ENCODE data around the gene NUDT16L1.

The NUDT16L1 gene

GRCh38 chr16:4684763-4685162, 8.6 kb upstream of the NUDT16L1 start:
- Histone ChIP-seq H3K27me3 (ENCODE audit: control insufficient read depth, insufficient read depth, low read length) (no peaks in the 10 kb centered on the region), H3K36me3 (ENCODE audit: control insufficient read depth, insufficient read depth, low read length) (no peaks in the 10 kb centered on the region), H3K4me3 (ENCODE audit: low read depth, low read length) (no peak overlapping the region), H3K9ac (no peak overlapping the region), H3K27ac (no peak overlapping the region), H2AFZ (no peak overlapping the region), H3K4me2 (ENCODE audit: low read length) (no peak overlapping the region), H3K79me2 (peaks cover 4% of the 10 kb centered on the region), H3K9me3 (ENCODE audit: control insufficient read depth, low read length) (no peaks in the 10 kb centered on the region), H3K4me1 (peaks cover 14% of the 10 kb centered on the region)
- TF ChIP-seq CTCF (IDR thresholded peaks at IDR 0.05), result no peak

- Histone ChIP-seq H3K36me3 (ENCODE audit: control insufficient read depth, insufficient read depth, low read length) (no peaks in the 10 kb centered on the region), H3K79me2 (peaks cover 4% of the 10 kb centered on the region), H3K27me3 (ENCODE audit: control insufficient read depth, insufficient read depth, low read length) (no peaks in the 10 kb centered on the region), H3K4me1 (peaks cover 14% of the 10 kb centered on the region), H3K9ac (no peak overlapping the region), H3K4me3 (ENCODE audit: low read depth, low read length) (no peak overlapping the region), H3K4me2 (ENCODE audit: low read length) (no peak overlapping the region), H3K9me3 (ENCODE audit: control insufficient read depth, low read length) (no peaks in the 10 kb centered on the region), H2AFZ (no peak overlapping the region), H3K27ac (no peak overlapping the region)
- TF ChIP-seq CTCF (IDR thresholded peaks at IDR 0.05), result no peak
These were observed 8.1 kb upstream of the NUDT16L1 start for GRCh38 chr16:4685292-4685691.

DNA sequence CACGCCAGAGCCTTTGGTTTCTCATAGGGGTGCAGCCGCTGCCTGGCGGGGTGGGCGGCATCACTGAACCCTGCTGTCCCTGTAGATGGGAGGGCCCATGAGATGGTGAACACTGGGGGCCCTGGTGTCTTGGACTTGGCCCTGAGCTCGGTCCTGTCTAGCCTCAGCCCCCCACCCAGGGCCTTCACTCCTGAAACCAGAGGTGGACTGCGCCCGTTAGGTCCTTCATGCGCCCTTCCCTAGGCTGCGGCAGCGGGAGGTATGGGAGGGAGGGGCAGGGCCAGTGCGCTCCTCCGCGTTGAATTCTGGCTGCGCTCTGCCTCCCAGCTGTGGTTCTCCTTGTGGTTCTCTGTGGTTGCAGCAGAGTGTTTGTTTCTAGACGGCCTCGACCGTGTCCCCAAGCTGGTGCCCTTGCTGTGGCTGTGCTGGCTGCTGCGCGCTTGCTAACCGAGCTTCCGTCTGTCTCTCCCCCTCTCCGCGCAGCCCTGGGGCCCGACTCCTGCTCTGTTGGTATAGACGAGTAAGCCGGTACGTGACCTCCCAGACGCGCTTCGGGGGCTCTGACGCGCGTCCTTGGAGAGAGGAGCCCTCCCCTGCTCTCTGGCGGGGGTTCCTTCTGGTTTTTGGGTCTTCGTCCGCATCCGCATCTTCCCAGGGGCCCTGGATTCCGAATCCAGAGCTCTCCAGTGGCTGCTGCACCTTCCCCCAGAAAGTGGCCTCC, 7.4 kb upstream of the NUDT16L1 start:
- H3K4me2 ChIP-seq (ENCODE audit: low read length), result no peak overlapping the region
- no peak overlapping the region for H3K27ac ChIP-seq
- peaks cover 14% of the 10 kb centered on the region for H3K4me1 ChIP-seq
- H3K4me3 ChIP-seq (ENCODE audit: low read depth, low read length), result no peak overlapping the region
- no peak overlapping the region for H3K9ac ChIP-seq
- H3K9me3 ChIP-seq (ENCODE audit: control insufficient read depth, low read length), result no peaks in the 10 kb centered on the region
- no peaks in the 10 kb centered on the region for H3K27me3 ChIP-seq (ENCODE audit: control insufficient read depth, insufficient read depth, low read length)
- H2AFZ ChIP-seq, result no peak overlapping the region
- H3K79me2 ChIP-seq, result peaks cover 4% of the 10 kb centered on the region
- TF ChIP-seq CTCF (IDR thresholded peaks at IDR 0.05), result no peak
- no peaks in the 10 kb centered on the region for H3K36me3 ChIP-seq (ENCODE audit: control insufficient read depth, insufficient read depth, low read length)

DNA sequence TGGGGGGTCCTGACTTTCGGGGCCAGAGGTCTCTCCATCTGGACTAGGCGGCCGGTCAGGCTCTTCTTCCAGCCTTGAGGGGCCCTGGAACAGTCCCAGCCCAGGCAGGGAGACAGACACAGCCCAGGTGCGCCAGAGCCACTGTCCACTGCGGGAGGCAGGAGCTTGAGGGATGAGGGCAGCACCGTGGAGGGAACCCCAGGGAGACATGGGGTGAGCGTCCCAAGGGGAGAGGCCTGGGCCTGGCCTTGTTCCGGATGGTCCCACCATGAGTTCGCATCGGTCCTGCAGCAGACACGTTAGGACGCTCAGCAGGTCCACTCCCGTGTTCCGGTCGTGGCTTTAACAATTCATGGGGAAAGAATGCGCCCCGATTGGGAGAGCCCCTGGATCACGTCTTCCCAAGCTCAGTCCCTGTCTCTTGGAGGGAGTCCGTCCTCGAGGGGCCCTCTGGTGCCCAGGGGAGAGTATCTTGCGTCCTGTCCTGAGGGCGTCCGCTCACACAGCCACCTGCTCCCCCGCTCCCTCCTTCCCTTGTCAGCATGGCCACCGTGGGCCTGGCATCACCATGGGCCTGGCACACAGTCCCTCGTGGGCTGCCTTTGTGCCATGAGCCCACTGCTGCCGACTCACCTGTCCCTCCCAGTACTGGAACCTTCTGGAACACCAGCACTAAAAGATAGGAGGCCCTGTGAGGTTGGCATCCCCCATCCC, 6.7 kb upstream of the NUDT16L1 start:
- no peaks in the 10 kb centered on the region for H3K9me3 ChIP-seq (ENCODE audit: control insufficient read depth, low read length)
- no peak overlapping the region for H2AFZ ChIP-seq
- no peaks in the 10 kb centered on the region for H3K27me3 ChIP-seq (ENCODE audit: control insufficient read depth, insufficient read depth, low read length)
- no peak for TF ChIP-seq CTCF (IDR thresholded peaks at IDR 0.05)
- H3K4me1 ChIP-seq, result peaks cover 14% of the 10 kb centered on the region
- no peak overlapping the region for H3K4me3 ChIP-seq (ENCODE audit: low read depth, low read length)
- no peak overlapping the region for H3K9ac ChIP-seq
- no peak overlapping the region for H3K27ac ChIP-seq
- no peaks in the 10 kb centered on the region for H3K36me3 ChIP-seq (ENCODE audit: control insufficient read depth, insufficient read depth, low read length)
- peaks cover 4% of the 10 kb centered on the region for H3K79me2 ChIP-seq
- no peak overlapping the region for H3K4me2 ChIP-seq (ENCODE audit: low read length)
